Measurements from ENCODE around the gene ANKRD17. TPM values are rescaled to one million over a fixed set of nuclear protein-coding genes. Genes with fewer than 3 reads are reported as not detected.
A peak's percentile ranks its signal among the peaks of the same experiment; 100 is the strongest.
"Not testable (repeated sequence)": the region's sequence is repeated elsewhere in the genome, so short reads cannot be mapped to it uniquely, and the experiment has no call there.

ANKRD17 gene
- total and polyA plus RNA-seq, 2 donors (not counting 3 experiments of a cell fraction or from before 2014, with no cell fraction given) = 33.3 to 64.4 TPM

DNA sequence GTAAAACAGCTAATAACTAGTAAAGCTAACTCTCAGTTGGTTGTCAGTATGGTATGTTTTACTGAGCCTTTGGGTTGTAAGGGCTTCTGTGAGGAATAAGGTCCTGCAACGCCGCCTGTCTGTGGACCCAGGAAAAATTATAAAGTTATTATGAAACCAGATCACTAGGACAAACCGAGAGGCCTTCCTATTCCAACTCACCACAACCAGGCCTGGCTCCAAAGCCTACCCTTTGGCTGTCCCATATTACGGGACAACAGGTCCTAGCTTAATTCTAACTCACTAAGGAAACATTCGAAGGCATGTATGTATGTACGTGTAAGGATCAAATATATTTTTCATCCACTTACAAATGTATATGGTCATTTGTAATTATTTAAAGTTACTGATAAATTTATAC, 1.4 kb downstream of the ANKRD17 start:
- peak overlapping the region; percentile 91 for H3K27ac ChIP-seq (ENCODE audit: insufficient read depth, low read depth, low read length)
- FAIRE-seq = peak; percentile 82
- peak; percentile 92 for DNase-seq (ENCODE audit: low read depth, low spot score)
- TF ChIP-seq GATA2 (IDR thresholded peaks at IDR 0.05; ENCODE audit: insufficient read depth, insufficient read length, low read depth, low read length) = no peak
- no peak for TF ChIP-seq POLR2A (IDR thresholded peaks at IDR 0.05; ENCODE audit: low read depth, low read length)
- TF ChIP-seq, protein P1, sequence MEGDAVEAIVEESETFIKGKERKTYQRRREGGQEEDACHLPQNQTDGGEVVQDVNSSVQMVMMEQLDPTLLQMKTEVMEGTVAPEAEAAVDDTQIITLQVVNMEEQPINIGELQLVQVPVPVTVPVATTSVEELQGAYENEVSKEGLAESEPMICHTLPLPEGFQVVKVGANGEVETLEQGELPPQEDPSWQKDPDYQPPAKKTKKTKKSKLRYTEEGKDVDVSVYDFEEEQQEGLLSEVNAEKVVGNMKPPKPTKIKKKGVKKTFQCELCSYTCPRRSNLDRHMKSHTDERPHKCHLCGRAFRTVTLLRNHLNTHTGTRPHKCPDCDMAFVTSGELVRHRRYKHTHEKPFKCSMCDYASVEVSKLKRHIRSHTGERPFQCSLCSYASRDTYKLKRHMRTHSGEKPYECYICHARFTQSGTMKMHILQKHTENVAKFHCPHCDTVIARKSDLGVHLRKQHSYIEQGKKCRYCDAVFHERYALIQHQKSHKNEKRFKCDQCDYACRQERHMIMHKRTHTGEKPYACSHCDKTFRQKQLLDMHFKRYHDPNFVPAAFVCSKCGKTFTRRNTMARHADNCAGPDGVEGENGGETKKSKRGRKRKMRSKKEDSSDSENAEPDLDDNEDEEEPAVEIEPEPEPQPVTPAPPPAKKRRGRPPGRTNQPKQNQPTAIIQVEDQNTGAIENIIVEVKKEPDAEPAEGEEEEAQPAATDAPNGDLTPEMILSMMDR (IDR thresholded peaks at IDR 0.05; ENCODE audit: extremely low read depth in 1 of 2, insufficient read depth in 1 of 2, low read depth in 1 of 2, low read length in 2 of 2) = peak; percentile 59 to 66
- TF ChIP-seq FOS (IDR thresholded peaks at IDR 0.05; ENCODE audit: borderline replicate concordance, insufficient read depth, low read length) = no peak
- no peak for TF ChIP-seq JUN (IDR thresholded peaks at IDR 0.05; ENCODE audit: borderline replicate concordance, insufficient read depth, insufficient read length, low read depth)
- TF ChIP-seq, protein P2, sequence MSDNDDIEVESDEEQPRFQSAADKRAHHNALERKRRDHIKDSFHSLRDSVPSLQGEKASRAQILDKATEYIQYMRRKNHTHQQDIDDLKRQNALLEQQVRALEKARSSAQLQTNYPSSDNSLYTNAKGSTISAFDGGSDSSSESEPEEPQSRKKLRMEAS (IDR thresholded peaks at IDR 0.05; ENCODE audit: insufficient read depth, insufficient read length) = no peak
- peaks cover 0 to 10% of the 10 kb centered on the region in 2 experiments for H3K36me3 ChIP-seq (ENCODE audit: control insufficient read depth in 2 of 2, extremely low read depth in 1 of 2, insufficient read depth in 2 of 2, low read length in 2 of 2)
- no TSS peak for BruUV-seq (replicated peaks)
- peaks cover 13% of the 10 kb centered on the region for H4K20me1 ChIP-seq (replicated peaks; ENCODE audit: control insufficient read depth, extremely low read depth, insufficient read depth, low read length)
- no peaks in the 10 kb centered on the region for H3K9me3 ChIP-seq (replicated peaks; ENCODE audit: control insufficient read depth, insufficient read depth, low read length)
- H3K9ac ChIP-seq (replicated peaks; ENCODE audit: extremely low read depth, insufficient read depth, low read length) = peak overlapping the region; percentile 100
- H3K4me2 ChIP-seq (ENCODE audit: insufficient read depth, low read length) = peak overlapping the region; percentile 79
- peaks cover 79% of the 10 kb centered on the region for H3K79me2 ChIP-seq (ENCODE audit: control insufficient read depth, insufficient read depth, low read length)
- no peak overlapping the region for H2AFZ ChIP-seq (ENCODE audit: low read depth, low read length)
- CTCF ChIA-PET = interaction anchor here (0.6 to 3.5 kb wide), 41 partner anchors 8 to 397 kb away, joined by 3 to 29 read pairs (median 4); partner anchors contain the start of gene COX18
- peaks cover 19% of the 10 kb centered on the region for H3K4me1 ChIP-seq (ENCODE audit: control insufficient read depth, extremely low read depth, insufficient read depth, low read length)
- no peaks in the 10 kb centered on the region for H3K9me1 ChIP-seq (replicated peaks; ENCODE audit: control insufficient read depth, extremely low read depth, insufficient read depth, low read length)
- dilution Hi-C loops (cut with MboI; ENCODE audit: extremely low pct_ligation_motif_present, low sequenced_read_pairs) (no loop called here), intact Hi-C loops (cut with micrococcal nuclease) (loop anchor here (1.0 to 5.0 kb wide), 8 partner anchors 34 to 860 kb away; partner anchors contain the start of gene COX18)
- H3K27me3 ChIP-seq (ENCODE audit: control insufficient read depth in 2 of 2, insufficient read depth in 2 of 2, low read length in 2 of 2) = no peaks in the 10 kb centered on the region
- peak overlapping the region; percentile 61 to 93 (median 91) for H3K4me3 ChIP-seq (replicated peaks in 1 of 3; ENCODE audit: insufficient read depth in 1 of 3, low read depth in 1 of 3, low read length in 3 of 3)
- POLR2A ChIA-PET = interaction anchor here (1.4 kb wide), 1 partner anchor 187 kb away, joined by 4 read pairs; no protein-coding TSS in a partner anchor

DNA sequence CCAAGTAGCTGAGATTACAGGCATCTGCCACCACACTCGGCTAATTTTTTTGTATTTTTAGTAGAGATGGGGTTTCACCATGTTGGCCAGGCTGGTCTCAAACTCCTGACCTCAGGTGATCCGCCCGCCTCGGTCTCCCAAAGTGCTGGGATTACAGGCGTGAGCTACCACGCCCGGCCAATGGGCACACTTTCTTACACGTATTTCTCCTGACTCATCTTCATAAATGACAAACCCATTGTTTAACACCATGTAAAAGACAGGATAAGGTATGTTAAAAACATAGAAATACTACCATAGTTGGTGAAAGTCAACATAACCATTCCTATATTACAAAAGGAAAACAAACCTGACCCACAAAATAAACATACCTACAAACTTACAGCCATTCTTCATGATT, 2.8 kb downstream of the ANKRD17 start:
- BruUV-seq (replicated peaks); dilution Hi-C loops (cut with MboI; ENCODE audit: extremely low pct_ligation_motif_present, low sequenced_read_pairs); H3K27me3 ChIP-seq (ENCODE audit: control insufficient read depth in 2 of 2, insufficient read depth in 2 of 2, low read length in 2 of 2); DNase-seq (ENCODE audit: low read depth, low spot score); FAIRE-seq; POLR2A ChIA-PET; H3K9me1 ChIP-seq (replicated peaks; ENCODE audit: control insufficient read depth, extremely low read depth, insufficient read depth, low read length); H3K27ac ChIP-seq (ENCODE audit: insufficient read depth, low read depth, low read length); H3K9ac ChIP-seq (replicated peaks; ENCODE audit: extremely low read depth, insufficient read depth, low read length); H2AFZ ChIP-seq (ENCODE audit: low read depth, low read length); H3K9me3 ChIP-seq (replicated peaks; ENCODE audit: control insufficient read depth, insufficient read depth, low read length): not testable (repeated sequence)
- CTCF ChIA-PET = interaction anchor here (1.2 to 3.5 kb wide), 7 partner anchors 15 to 217 kb away, joined by 3 to 29 read pairs (median 4); partner anchors contain the start of gene COX18
- Histone ChIP-seq H3K4me2 (ENCODE audit: insufficient read depth, low read length) (peak overlapping the region; percentile 79), H4K20me1 (replicated peaks; ENCODE audit: control insufficient read depth, extremely low read depth, insufficient read depth, low read length) (peaks cover 13% of the 10 kb centered on the region), H3K4me3 (replicated peaks in 1 of 3; ENCODE audit: insufficient read depth in 1 of 3, low read depth in 1 of 3, low read length in 3 of 3) (peak overlapping the region in 1 of 3 experiments; percentile 91), H3K4me1 (ENCODE audit: control insufficient read depth, extremely low read depth, insufficient read depth, low read length) (peaks cover 19% of the 10 kb centered on the region), H3K36me3 (ENCODE audit: control insufficient read depth in 2 of 2, extremely low read depth in 1 of 2, insufficient read depth in 2 of 2, low read length in 2 of 2) (peaks cover 0 to 10% of the 10 kb centered on the region in 2 experiments), H3K79me2 (ENCODE audit: control insufficient read depth, insufficient read depth, low read length) (peaks cover 91% of the 10 kb centered on the region)
- intact Hi-C loops (cut with micrococcal nuclease) = loop anchor here (2.0 to 5.0 kb wide), 2 partner anchors 113 to 861 kb away; no protein-coding TSS in a partner anchor
